Measurements from ENCODE around the gene FBP1. TPM values are rescaled to one million over a fixed set of nuclear protein-coding genes. Genes with fewer than 3 reads are reported as not detected.
A peak's percentile ranks its signal among the peaks of the same experiment; 100 is the strongest.

FBP1 gene
- total and polyA plus RNA-seq, 12 donors: 2.1 to 61.1 (median 33.9) TPM

DNA sequence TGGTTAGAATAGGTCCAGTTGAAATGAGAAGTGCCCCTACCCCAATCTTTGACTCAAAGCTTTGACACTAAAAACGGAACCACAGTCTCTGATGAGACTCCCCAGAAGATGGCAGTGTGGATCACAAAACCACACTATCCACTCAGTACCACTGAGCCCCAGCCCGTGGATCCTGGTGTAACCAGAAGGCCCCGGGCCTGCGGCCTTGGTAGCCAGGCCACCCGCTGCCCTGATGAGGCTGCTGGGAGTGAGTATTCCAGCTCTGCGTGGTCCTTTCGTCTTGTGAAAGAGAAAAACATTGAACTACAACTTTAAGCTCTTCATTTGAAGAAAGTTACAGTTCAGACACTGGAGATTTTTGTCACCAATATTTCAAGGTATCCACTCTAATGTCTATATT lies 42.2 kb upstream of the FBP1 start:
- Histone ChIP-seq H3K36me3 (replicated peaks in 1 of 2) (no peaks in the 10 kb centered on the region), H3K4me3 (no peak overlapping the region), H3K27ac (peak overlapping the region in 1 of 5 donors; percentile 23), H3K4me1 (replicated peaks in 1 of 2) (no peaks in the 10 kb centered on the region), H3K27me3 (no peaks in the 10 kb centered on the region), H3K9me3 (replicated peaks in 1 of 3) (no peaks in the 10 kb centered on the region)
- 2 to 9% (median 6%) methylated on average over 4 to 7 of the region's 7 CpGs for WGBS, 4 donors
- intact Hi-C loops (cut with DNase I): loop anchor here (5.0 kb wide), 2 partner anchors 96 to 446 kb away; no protein-coding TSS in a partner anchor
- peak; percentile 75 to 93 (median 89) for DNase-seq
- no peak for TF ChIP-seq POLR2A (IDR thresholded peaks at IDR 0.05)
- TF ChIP-seq, protein P1, sequence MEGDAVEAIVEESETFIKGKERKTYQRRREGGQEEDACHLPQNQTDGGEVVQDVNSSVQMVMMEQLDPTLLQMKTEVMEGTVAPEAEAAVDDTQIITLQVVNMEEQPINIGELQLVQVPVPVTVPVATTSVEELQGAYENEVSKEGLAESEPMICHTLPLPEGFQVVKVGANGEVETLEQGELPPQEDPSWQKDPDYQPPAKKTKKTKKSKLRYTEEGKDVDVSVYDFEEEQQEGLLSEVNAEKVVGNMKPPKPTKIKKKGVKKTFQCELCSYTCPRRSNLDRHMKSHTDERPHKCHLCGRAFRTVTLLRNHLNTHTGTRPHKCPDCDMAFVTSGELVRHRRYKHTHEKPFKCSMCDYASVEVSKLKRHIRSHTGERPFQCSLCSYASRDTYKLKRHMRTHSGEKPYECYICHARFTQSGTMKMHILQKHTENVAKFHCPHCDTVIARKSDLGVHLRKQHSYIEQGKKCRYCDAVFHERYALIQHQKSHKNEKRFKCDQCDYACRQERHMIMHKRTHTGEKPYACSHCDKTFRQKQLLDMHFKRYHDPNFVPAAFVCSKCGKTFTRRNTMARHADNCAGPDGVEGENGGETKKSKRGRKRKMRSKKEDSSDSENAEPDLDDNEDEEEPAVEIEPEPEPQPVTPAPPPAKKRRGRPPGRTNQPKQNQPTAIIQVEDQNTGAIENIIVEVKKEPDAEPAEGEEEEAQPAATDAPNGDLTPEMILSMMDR (IDR thresholded peaks at IDR 0.05): peak; percentile 44 to 91 (median 81)

DNA sequence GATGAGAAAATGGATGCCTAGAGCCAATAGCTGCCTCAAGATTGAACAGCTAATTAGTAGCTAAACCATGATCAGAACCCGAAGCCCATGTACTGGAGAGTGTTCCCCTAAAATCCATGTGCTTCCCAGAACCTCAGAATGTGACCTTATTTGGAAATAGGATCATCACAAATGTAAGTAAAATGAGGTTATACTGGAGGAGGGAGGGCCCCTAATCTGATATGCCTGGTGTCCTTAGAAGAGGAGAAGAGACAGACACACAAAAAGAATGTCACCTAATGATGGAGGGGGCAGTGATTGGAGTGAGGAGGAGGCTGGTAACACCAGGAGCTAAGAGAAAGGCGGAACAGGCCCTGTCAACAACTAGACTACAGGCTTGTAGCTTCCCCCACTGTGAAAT lies 41.3 kb upstream of the FBP1 start:
- H3K4me1 ChIP-seq (replicated peaks in 1 of 2): no peaks in the 10 kb centered on the region
- TF ChIP-seq, protein P1 (IDR thresholded peaks at IDR 0.05): no peak
- no peak for TF ChIP-seq POLR2A (IDR thresholded peaks at IDR 0.05)
- no peaks in the 10 kb centered on the region for H3K9me3 ChIP-seq (replicated peaks in 1 of 3)
- no peak for DNase-seq
- H3K27me3 ChIP-seq: no peaks in the 10 kb centered on the region
- no peaks in the 10 kb centered on the region for H3K36me3 ChIP-seq (replicated peaks in 1 of 2)
- H3K4me3 ChIP-seq: no peak overlapping the region
- no peak overlapping the region for H3K27ac ChIP-seq
- 71 to 81% (median 79%) methylated on average over 2 of the region's 2 CpGs for WGBS, 4 donors
- intact Hi-C loops (cut with DNase I): loop anchor here (5.0 kb wide), 2 partner anchors 97 to 447 kb away; no protein-coding TSS in a partner anchor

DNA sequence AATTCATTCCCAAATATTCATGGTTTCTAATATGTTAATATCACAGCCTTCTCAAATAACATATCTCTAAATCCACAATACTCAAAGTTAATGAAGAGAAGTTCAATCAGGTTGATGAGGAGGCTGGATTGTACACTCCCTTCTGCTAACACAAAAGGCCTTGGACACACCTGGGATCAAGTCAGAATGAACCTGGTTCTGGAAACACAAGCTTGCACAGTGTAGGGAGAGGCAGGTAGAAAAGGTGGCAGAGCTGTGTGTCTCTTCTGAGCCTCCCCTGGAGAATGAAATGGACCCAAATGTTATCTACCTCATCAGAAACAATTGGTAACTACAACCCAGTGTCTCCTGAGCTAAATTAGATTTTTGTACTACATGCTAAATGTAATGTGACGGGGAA lies 40.7 kb upstream of the FBP1 start:
- Histone ChIP-seq H3K36me3 (replicated peaks in 1 of 2) (no peaks in the 10 kb centered on the region), H3K27ac (no peak overlapping the region), H3K4me3 (no peak overlapping the region), H3K27me3 (no peaks in the 10 kb centered on the region), H3K4me1 (replicated peaks in 1 of 2) (no peaks in the 10 kb centered on the region), H3K9me3 (replicated peaks in 1 of 3) (no peaks in the 10 kb centered on the region)
- 88 to 97% (median 92%) methylated on average over 1 of the region's 1 CpG for whole genome bisulfite sequencing, 4 donors
- TF ChIP-seq POLR2A (IDR thresholded peaks at IDR 0.05): no peak
- TF ChIP-seq, protein P1 (IDR thresholded peaks at IDR 0.05): no peak
- intact Hi-C loops (cut with DNase I): loop anchor here (5.0 kb wide), 2 partner anchors 97 to 447 kb away; no protein-coding TSS in a partner anchor
- no peak for DNase-seq

DNA sequence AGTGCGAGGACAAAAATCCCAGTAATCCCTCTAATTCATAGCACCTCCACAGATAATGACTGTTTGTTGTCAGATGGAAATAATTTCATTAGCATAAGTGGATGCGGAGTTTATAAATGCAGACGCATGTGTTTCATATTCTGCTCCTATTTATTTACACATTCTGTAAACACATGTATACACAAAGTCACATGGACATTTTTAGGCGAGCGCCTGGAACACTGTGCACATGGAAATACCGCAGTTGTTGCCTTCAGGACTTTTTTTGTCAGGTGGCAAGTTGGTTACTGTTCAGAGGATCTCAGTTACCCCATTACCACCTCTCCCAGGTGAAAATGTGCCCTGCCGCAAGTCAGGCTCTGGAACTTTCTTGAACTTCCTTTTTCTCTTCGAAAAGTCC lies 40.3 kb upstream of the FBP1 start:
- Histone ChIP-seq H3K4me1 (replicated peaks in 1 of 2) (no peaks in the 10 kb centered on the region), H3K9me3 (replicated peaks in 1 of 3) (no peaks in the 10 kb centered on the region), H3K4me3 (no peak overlapping the region), H3K36me3 (replicated peaks in 1 of 2) (no peaks in the 10 kb centered on the region), H3K27me3 (no peaks in the 10 kb centered on the region), H3K27ac (no peak overlapping the region)
- DNase-seq: no peak
- TF ChIP-seq, protein P1 (IDR thresholded peaks at IDR 0.05): no peak
- TF ChIP-seq POLR2A (IDR thresholded peaks at IDR 0.05): no peak
- WGBS, 4 donors: 88 to 91% (median 89%) methylated on average over 8 of the region's 8 CpGs
- intact Hi-C loops (cut with DNase I): no loop called here
